ENCODE results near the gene SAMD10.
"Not testable (repeated sequence)": the region's sequence is repeated elsewhere in the genome, so short reads cannot be mapped to it uniquely, and the experiment has no call there.

SAMD10 gene

GRCh38 chr20:63968136-63968927 is 11.1 kb downstream of the SAMD10 start:
- no peak for DNase-seq

- no peak for DNase-seq
Observed at GRCh38 chr20:63967330-63968135, 11.9 kb downstream of the SAMD10 start.

- no peak for DNase-seq
Observed at GRCh38 chr20:63966944-63967322, 12.5 kb downstream of the SAMD10 start.

- no peak for DNase-seq
Observed at GRCh38 chr20:63966172-63966943, 13.1 kb downstream of the SAMD10 start.

DNA sequence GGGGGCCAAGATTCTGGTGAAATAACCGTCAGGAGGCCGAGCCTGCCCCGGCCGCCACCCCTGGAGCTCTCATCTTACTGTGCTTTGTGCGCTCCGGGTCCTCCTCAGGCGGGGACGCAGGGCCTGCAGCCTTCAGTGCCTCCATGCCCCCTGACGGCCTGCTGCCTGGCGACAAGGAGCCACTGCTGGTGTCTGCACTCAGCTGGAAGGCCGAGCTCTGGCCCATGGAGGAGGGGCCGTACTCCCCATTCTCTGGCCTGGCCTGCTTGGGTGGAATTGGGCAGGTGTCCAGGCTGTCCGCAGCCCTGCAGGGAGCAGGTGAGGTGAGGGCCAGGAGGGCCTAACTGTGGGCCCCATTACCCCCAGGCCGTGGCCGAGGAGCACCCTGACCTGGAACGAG is 15.0 kb downstream of the SAMD10 start:
- DNase-seq: no peak

- DNase-seq: no peak
Observed at GRCh38 chr20:63963784-63964301, 15.6 kb downstream of the SAMD10 start.

DNA sequence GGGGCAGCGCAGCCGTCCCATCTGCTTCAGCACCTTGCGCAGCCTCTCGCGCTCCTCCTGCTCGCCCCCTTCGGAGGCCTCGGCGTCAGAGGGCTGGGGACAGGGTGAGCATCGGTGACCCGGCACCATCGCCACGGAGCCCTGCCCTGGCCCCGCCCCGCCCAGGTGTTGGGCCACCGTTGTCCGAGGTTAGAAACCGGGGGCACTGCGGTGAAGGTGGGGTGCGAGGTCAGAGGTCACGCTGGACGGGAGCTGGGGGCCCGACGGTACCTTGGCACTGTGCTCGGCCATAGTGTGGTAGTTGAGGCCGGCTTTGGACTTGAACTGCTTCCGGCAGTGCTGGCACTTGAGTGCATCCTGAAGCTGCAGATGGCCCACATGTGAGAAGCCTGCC is 16.1 kb downstream of the SAMD10 start:
- no peak for DNase-seq

- DNase-seq: no peak
Observed at GRCh38 chr20:63962426-63963347, 16.8 kb downstream of the SAMD10 start.

DNA sequence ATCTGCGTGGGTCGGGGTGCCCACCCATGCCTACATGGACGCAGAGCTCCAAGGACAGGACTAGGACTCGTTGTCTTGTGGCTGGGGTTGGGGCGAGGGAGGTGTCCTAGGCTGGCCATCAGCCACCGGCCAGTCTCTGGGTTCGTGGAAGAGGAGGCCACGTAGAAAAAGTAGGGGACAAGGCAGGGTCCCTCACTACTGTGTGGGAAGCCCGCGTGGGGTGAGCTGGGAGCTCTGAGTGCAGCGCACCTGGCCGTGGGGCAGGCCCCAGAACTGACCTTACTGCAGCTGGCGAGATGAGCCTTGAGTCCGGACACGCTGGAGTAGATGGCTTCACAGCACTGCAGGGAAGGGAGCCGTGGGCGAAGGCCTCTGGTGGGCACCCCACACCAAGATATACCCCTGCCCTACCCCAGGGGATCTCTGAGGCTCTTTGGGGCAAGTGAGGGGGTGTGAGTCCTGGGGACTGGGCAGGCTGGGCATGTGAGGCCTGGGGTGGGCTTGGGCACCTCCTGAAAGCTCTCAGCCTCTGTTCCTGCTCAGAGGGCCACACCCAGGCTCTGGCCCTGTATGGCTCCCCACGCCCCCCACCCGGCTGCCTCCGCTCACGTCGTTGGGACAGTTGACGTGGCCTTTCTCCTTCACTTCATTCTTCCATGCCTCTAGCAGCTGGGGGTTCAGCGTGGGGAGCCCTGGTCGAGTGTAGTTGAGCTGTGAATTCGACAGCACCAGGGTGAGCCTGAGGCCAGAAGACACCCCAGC is 17.6 kb downstream of the SAMD10 start:
- no peak for DNase-seq

DNA sequence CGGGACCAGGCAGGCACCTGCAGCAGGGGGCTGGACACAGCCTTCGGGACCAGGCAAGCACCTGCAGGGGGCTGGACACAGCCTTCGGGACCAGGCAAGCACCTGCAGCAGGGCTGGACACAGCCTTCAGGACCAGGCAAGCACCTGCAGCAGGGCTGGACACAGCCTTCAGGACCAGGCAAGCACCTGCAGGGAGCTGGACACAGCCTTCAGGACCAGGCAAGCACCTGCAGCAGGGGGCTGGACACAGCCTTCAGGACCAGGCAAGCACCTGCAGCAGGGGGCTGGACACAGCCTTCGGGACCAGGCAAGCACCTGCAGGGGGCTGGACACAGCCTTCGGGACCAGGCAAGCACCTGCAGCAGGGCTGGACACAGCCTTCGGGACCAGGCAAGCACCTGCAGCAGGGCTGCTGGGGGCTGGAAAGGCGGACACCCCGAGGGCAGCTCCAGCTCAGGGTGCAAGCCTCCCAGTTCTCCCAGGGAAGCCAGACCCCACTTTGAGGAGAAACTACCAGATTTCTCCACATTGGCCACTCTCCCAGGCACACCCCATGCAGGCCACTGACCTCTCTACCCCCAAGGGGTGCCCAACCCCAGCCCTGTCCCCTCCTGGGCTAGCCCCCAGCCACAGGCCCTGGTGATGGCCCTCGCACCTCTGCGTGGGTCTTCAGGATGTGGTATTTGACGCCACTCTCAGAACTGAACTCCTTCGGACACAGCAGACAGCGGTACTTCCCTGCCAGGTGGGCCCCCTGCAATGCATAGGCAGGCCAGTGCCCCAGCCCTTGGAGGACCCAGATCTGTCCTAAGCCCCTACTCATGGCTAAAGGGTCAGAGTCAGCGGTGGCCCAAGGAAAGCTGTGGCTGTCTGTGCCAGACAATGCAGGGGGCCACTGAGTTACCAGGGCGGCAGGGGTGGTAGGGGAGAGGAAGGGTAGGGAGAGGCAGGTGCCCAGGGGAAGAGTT is 18.5 kb downstream of the SAMD10 start:
- DNase-seq: not testable (repeated sequence)

DNA sequence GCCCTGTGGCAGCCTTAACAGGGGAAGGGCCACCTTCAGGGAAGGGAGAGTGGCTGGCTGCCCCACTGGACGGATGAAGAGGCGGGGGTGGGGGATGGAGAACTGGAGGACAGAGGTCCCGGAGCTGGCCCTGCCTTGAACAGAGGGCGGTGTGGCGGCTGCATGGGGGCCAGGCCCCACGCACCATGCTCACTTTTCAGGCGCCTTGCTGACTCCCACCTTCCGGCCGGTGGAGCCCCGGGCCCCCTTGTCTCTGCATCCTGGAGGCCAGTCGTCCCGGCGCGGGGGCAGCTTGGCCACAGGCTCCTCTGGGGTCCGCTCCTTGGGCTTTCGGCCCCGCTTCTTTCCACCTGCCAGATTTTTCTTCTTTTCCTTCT is 19.8 kb downstream of the SAMD10 start:
- no peak for DNase-seq

GRCh38 chr20:63958964-63959698 is 20.3 kb downstream of the SAMD10 start:
- DNase-seq: no peak

GRCh38 chr20:63958471-63958870 is 21.0 kb downstream of the SAMD10 start:
- DNase-seq: no peak

DNA sequence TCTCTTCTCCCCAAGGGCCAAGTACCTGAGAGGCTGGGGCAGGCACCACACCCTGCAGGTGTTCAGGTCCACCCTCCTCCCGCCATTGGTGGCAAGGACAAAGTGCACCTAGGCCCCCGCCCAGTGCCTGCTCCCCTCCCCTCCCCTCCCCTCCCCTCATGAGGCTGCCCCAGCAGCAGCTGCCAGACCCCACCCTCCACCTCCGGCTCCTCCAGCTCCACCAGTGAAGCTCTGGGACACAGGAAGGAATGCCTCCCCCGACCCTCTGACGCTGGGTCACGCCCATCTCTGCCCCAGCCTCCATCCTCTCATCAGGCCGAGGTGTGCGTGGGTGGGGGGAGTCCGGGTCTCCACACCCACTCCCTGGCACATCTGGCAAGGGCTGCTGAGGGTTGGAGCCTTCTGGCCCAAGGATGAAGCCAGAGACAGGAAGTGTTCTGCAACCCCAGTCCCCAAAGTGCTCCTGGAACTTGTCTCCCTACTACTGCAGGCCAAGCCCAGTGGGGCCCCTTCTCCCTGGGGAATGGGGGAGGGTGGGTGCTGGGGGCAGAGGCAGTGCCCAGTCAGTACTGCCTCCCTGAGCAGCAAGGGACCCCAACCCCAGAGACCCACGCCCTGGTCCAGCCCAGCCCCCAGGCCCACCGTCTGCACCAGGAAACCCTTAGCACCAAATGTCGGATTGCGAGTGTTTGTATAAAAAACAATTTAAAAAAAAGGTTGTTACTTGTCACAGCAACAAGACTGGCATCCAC is 21.6 kb downstream of the SAMD10 start:
- peak; percentile 52 for DNase-seq

DNA sequence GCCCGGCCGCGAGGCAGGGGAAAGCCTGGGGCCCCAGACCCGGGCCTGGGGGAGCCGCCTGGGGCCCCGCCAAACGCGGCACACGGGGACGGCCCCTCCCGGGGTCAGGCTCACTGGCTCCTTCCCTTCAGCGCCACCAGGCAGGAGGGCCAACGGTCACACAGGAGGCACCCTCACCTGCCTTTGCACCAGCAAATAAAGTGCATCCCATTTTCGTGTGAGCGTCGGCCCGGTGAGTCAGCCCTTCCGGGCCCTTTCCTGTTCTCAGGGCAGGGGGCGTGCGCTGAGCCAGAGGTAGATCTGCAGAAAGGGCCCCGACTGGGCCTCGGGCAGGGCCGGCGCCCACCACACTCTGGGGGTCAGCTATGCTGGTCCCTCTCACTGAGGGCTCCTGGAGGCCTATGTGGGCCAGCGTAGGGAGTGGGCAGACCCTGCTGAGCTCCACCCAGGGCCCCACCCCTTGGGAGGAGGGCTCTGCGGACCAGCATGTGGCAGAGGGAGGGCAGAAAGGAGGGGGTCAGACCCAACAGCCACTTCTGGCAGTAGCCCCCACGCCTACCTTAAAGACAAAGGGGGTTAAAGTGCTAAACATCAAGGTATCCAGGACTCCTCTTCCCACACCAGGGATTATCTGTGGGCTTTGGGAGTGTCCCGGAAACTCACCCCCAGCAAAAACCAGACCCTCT is 22.3 kb downstream of the SAMD10 start:
- peak; percentile 61 for DNase-seq

DNA sequence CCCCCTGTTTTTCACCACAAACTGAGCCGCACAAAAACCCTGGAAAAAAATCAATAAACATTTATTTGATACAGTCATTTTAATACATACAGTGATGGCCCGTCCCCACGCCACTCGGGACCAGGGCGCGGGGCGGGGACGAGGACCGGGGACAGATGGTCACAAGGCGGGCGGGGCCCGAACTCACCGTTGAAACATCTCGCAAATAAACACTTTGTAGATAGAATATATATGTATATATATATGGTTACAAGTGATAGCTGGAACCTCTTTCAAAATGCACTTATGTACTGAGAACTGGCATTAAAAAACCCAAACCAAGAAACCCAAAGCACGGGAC is 22.8 kb downstream of the SAMD10 start:
- no peak for DNase-seq

- DNase-seq: peak; percentile 84
Observed at GRCh38 chr20:63955827-63956663, 23.4 kb downstream of the SAMD10 start, which contains the start of gene UCKL1. UCKL1 (minus strand) TSS chr20:63956416; CDS start chr20:63956372, 44 bp downstream.

Data from activated T-cell treated with anti-CD3 and anti-CD28 coated beads for 4 hours (primary cell).